NCI-H2196 treated with DMSO at 0.1 percent for 48 hours (cell line): ENCODE results near the gene HLA-F.

Experiments used
- DNase-seq: peaks from one replicate; lab custom pipeline; 2025; ENCODE audit not compliant: unreplicated experiment; lab: John Stamatoyannopoulos, UW

The HLA-F gene

DNA sequence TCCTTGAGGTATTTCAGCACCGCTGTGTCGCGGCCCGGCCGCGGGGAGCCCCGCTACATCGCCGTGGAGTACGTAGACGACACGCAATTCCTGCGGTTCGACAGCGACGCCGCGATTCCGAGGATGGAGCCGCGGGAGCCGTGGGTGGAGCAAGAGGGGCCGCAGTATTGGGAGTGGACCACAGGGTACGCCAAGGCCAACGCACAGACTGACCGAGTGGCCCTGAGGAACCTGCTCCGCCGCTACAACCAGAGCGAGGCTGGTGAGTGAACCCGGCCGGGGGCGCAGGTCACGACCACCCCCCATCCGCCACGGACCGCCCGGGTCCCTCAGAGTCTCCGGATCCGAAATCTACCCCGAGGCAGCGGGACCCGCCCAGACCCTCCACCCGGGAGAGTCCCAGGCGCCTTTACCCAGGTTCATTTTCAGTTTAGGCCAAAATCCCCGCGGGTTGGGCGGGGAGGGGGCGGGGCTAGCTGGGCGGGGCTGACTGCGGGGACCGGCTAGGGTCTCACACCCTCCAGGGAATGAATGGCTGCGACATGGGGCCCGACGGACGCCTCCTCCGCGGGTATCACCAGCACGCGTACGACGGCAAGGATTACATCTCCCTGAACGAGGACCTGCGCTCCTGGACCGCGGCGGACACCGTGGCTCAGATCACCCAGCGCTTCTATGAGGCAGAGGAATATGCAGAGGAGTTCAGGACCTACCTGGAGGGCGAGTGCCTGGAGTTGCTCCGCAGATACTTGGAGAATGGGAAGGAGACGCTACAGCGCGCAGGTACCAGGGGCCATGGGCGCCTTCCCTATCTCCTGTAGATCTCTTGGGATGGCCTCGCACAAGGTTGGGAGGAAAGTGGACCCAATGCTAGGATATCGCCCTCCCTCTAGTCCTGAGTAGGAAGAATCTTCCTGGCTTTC is 693 bp downstream of the HLA-F start:
- DNase-seq = no peak

DNA sequence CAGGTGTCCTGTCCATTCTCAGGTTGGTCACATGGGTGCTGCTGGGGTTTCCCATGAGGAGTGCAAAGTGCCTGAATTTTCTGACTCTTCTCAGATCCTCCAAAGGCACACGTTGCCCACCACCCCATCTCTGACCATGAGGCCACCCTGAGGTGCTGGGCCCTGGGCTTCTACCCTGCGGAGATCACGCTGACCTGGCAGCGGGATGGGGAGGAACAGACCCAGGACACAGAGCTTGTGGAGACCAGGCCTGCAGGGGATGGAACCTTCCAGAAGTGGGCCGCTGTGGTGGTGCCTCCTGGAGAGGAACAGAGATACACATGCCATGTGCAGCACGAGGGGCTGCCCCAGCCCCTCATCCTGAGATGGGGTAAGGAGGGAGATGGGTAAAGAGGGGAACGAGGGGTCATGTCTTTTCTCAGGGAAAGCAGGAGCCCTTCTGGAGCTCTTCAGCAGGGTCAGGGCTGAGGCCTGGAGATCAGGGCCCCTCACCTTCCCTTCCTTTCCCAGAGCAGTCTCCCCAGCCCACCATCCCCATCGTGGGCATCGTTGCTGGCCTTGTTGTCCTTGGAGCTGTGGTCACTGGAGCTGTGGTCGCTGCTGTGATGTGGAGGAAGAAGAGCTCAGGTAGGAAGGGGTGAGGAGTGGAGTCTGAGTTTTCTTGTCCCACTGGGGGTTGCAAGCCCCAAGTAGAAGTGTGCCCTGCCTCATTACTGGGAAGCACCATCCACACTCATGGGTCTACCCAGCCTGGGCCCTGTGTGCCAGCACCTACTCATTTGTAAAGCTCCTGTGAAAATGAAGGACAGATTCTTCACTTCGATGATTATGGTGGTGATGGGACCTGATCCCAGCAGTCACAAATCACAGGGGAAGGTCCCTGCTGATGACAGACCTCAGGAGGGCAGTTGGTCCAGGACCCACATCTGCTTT is 2.0 kb downstream of the HLA-F start:
- DNase-seq = no peak

DNA sequence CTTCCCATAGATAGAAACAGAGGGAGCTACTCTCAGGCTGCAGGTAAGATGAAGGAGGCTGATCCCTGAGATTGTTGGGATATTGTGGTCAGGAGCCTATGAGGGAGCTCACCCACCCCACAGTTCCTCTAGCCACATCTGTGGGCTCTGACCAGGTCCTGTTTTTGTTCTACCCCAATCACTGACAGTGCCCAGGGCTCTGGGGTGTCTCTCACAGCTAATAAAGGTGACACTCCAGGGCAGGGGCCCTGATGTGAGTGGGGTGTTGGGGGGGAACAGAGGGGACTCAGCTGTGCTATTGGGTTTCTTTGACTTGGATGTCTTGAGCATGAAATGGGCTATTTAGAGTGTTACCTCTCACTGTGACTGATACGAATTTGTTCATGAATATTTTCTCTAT is 2.8 kb downstream of the HLA-F start:
- DNase-seq = no peak

DNA sequence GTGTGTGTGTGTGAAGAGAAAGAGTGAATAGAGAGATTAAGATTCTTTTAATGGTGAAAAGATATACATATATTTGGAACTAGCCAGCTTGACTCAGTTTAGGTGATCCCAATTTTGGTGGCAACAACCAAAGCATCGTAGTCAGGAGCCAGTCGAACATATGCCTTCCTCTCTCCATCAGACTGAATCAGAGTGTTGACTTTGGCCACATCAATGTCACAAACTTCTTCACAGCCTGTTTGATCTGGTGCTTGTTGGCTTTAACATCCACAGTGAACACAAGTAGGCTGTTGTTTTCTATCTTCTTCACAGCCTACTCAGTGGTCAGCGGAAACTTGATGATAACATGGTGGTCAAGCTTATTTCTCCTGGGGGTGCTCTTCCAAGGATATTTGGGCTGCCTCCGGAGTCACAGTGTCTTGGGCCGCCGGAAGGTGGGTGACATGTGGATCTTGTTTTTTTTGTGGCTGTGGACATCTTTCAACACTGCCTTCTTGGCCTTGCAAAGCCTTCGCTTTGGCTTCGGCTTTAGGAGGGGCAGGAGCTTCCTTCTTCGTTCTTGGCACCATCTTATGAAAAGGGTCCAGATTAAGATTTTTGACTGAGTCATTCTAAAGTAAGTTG is 3.4 kb downstream of the HLA-F start:
- DNase-seq = no peak

DNA sequence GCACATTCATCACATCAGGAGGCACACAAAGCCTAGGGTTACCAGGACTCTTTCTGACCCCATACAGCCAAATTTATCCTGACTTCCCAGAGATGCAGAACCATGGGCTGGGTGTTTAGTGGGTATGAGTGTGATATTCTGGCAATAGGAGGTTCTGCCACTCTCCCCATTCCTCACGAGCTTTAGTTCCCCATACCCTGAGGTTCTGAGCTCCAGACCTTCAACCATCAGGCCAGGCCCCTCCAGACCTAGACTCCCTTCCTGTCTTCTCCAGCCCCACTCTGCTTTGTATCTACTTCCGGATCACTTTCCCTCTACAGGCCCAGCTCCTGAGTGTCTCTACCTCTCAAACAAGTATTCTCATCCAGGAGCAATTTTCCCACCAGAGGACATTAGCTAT is 4.4 kb downstream of the HLA-F start:
- DNase-seq = no peak

DNA sequence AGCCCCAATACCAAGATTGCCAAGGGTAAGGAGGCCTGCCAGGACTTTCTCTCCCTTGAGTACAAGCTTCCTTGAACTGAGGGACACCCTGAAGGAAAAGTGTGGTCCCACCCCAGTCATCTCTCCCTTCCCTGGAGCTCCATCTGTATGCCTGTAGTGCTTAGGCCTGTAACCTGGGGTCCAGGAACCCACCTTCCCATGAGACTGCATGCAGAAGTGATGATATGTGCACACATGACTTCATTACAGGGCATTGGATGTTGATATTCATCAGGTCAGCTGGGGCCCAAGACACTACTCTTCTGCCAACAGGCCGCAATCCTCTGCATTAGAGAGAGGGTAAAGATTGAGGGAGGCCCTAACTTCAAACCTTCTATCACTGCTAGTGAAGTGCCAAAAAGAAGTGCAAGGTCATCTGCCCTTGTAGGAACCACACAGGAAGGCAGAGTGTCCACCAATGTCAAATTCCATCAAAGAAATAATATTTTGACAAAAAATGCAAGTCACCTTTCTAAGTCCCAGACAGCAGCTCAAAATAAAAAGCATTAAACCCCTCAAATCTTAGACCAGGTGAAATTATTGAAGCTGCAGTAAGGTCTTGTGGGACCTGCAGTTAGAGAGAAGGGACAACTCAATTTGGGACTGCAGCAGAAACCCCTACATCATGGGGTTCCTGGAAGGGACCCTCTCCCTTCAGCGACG is 5.1 kb downstream of the HLA-F start:
- DNase-seq = no peak

DNA sequence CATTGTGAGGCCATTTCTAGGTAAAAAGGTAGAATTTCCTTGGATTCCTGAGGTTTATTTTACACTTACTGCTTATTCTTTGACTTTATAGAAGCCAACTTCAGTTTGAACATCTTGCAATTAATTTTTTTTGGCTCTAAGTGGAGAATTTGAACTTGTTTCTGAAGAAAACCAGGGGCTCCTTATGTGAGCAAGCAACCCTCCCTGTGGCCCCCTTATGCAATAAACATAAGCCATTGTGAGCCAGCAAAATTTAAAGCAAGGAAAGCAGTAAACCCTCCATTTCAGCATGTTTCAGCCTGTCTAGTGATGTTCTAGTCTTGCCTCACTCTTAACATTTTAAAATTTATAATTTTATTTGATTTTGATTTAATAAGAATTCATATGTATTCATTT is 5.6 kb downstream of the HLA-F start:
- no peak for DNase-seq

DNA sequence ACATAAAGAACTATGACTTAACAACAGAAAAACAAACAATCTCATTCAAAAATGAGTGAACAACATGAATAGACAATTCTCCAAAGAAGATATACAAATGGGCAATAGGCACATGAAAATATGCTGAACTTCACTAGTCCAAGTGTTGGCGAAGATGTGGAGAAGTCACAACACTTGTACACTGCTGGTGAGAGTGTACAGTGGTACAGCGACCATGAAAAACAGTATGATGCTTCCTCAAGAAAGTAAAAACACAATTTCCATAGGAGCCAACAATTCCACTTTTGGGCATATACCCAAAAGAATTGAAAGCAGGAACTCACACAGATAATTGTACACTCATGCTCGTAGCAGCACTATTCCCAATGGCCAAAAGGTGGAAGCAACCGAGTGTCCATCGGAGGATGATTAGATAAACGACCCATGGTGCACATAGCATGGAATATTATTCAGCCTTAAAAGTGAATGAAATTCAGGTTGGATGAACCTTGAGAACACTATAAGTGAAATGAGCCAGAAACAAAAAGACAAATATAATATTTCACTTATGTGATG is 6.6 kb downstream of the HLA-F start:
- no peak for DNase-seq

DNA sequence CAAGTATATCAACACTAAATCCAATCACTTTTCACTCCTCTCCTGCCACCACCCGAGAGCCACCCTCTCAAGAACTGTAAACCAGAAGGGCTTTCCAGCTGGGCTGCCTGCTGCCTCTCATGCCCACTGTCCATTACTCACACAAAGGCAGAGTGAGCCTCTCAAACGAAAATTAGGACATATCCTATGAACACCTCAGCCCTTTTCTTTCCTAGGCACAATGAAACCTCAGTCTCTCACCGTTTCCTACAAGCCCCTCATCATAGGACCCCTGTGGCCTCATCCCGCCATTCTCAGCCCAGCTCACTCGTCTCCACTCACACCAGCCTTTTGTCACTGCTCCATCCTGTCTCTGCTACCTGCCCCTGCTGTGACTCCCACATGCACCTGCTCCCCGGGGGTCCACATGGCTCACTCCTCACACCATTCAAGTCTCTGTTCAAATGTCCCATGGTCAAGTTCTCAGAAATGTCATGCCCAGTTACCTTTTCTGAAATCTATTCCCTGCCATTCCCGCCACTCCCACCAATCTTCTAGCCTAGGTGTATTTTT is 7.4 kb downstream of the HLA-F start:
- DNase-seq = no peak

DNA sequence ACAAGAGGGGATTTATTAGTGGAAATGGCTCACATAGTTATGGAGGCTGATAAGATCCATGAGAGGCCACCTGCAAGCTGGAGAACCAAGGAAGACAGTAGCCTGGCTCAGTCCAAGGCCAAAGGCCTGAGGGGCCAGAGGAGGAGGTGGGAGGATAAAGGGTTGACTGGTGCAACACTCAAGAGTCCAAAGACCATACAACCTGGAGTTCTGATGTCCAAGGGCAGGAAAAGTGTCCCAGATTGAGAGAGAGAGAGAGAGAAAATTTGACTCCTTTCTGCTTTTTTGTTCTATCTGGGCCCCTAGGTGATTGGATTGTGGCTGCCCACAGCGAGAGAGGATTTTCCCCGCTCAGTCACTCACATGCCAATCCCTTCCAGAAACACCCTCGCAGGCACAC is 8.0 kb downstream of the HLA-F start:
- no peak for DNase-seq

DNA sequence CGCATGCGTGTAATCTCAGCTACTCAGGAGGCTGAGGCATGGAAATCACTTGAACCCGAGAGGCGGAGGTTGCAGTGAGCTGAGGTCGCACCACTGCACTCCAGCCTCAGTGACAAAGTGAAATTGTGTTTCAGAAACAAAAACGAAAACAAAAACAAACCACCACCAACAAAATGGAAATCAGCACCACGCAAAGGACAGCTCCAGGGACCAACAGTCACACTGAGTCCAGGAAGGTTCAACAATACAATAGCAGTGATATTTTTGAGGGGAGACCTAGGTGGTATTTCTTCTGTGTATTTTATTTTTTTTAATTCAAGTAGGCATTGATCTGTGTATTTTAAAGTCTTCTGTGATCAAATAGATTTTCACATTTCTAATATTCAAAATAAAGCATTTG is 9.8 kb downstream of the HLA-F start:
- DNase-seq = no peak

DNA sequence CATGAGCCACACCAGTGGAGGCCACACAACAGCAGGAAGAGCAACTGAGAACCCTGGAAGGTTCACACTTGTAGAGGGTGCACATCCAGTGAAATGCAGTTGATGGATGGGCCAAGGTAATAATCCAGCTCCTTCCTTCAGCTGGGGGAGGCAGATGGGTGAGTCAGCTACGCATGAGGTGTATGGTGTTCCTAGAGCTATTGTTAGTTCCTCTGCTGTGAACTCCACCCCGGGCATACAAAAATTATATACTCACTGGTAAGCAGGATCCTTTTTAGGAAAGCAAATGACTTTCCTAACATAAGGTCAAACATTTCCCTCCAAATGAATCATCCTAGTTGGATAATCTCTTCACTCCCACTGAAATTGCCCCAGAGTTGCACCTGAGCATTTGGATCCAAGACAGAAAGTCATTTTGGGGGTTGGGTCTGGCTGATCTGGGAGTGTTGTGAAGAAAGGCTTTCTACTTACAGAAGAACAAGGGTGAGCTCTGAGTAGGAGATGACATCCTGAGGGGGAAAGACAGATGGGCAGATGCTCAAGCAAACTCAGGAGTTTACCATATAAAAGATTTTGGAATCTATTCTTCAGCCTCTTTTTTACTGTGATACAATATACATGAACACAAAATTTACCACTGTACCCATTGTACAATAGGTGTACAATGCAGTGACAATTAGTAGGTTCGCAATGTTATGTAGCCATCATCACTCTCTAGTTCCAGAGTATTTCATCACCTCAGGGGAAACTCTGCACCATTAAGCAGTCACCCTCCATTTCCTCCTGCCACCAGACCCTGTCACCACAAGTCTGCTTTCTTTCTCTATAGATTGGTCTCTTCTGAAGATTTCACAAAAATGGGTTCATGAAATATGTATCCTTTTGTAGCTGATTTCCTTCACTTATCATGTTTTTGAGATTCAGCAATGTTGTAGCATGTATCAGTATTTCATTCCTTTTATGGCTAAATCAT is 11.1 kb downstream of the HLA-F start:
- DNase-seq = no peak

DNA sequence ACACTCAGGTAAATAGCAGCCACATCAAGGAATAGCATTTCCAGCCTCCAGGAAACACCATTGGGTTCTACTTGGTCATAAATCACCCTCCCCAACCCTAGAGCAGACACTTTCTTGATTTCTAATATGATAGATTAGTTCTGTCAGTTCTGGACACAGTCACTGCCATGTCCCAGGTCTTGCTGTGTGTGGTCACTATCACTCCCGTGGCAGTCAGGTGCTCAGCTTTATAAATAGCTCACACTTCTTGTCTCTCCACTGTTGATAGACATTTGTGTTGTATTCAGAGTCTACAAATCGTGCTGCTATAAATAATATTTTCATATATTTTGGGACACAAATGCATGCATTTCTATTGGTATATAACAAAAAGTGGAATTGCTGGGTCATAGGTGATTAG is 13.3 kb downstream of the HLA-F start:
- DNase-seq = no peak

DNA sequence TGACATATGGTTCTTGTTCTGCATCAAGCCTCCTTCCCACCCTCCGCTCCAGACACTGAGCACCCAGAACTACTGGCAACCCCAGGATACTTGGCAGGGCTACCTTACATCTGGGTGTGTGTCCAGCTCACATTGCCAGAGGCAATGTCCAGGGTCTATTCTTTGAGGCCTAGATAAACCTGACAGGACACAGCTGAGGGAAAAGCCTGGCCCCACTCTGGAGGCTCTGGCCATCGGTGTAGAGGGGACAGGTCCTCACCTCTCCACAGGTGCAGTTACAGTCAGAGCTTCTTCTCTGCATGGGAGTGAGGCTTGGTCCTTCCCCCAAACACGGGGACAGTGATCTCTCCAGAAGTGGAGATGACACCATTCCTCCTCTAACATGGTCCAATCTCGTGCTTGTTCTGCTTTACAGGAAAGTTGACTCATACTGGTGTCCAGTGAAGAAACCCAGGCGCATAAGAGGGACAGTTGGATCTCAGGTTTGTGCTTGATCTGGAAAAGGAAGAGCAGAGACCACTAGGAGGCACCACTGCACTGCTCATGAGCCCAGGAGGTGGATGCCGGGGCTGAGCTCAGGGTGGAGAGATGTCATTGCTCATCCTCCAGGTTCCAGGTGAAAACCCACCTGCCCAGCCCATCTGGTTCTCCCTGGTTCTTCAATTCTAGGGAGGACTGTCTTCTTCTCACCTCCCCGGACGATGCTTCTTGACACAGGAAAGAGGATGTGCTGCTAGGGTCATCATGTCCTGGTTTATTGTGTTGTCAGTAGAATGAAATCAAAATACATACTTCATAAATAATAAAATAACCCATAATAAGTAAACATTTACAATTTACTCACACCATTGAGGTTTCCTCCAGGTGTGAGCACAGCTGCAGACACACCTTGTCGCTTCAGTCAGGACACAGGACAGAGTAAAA is 14.7 kb downstream of the HLA-F start:
- peak; percentile 47 for DNase-seq

DNA sequence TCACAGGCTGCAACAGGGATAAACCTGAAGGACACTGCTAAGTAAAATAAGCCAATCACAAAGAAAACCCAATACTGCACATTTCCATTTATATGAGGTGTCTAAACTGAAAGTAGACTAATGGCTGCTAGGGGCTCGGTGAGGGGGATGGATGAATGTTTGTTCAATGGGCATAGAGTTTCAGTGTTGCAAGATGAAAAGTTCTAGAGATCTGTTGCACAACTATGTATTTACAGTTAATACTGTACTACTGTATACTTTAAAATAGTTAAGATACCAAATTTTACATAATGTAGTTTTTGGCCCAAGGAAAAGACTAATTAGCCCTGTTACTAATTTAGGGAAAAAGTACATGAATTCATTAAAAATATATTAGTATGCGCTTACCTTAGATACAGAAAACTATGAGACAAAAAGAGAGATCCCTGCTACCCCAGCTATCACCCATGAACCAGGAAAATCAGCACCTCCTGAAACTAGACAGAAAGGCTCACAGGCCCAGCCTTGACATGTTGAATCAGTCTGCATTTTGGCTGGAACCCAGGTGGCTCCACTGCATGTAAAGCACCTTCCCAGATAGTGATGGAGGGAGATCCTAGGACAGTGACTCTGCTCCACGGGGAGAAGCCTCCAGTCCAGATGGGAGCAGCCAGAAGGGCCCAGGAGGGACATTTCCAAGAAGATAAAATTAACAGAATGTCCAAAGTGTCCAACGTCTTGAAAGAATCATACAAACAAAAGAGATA is 16.1 kb downstream of the HLA-F start:
- no peak for DNase-seq

DNA sequence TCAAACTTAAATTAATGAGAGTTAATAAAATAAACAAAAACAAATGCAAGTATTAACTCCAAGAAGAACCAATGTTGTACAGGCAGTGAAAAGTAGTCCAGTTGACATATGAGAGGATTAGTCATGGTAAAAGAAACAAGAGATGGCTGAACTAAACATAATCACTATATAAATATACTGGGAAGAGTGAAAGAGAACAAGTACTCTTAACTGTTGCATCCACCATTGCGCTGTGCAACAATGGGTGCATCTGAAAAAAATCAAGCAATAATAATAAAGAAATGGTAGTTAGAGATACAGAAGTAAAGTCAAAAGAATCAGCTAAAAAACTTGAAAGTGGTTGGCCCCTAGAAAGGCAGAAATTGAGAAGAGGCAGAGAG is 16.6 kb downstream of the HLA-F start:
- DNase-seq = no peak

DNA sequence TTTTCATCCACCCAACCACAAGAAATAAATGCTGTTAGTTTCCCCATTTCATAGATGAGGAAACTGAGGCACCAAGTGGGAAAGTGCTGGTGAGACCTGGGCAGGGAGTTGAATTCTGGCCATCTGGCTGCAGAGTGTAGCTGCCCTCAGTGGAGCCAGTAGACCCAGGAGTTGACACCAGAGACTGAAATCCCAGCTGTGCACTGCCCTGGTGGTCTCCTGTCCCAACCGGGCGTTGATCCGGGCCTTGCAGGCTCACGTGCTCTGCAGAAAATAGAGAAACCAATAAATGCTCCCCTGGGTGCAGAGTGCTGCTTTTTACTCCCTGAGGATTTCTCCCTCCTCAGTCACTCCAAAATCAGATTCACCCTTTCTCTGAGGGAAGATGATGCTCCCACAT is 18.4 kb downstream of the HLA-F start:
- DNase-seq = no peak
